Fibroblast of pulmonary artery (primary cell): Measurements from ENCODE around the gene IKZF2.
A peak's percentile ranks its signal among the peaks of the same experiment; 100 is the strongest.

ENCODE experiments used
- DNase-seq: peaks from one replicate; pipeline ENCODE4 v3.0.0-alpha.2; 2010; ENCODE audit warnings: low read depth
- H3K4me3 ChIP-seq: replicated peaks from 2 replicates; pipeline ENCODE4 v1.5.1; 2011; ENCODE audit warnings: low read depth, mild to moderate bottlenecking, control low read depth, low read length, moderate library complexity
- TF ChIP-seq, protein P1 (sequence below): IDR thresholded peaks from 2 replicates; pipeline ENCODE4 v1.5.1; 2011; ENCODE audit warnings: mild to moderate bottlenecking, control low read depth, low read length, inconsistent platforms; ENCODE audit errors: missing control alignments

The IKZF2 gene

DNA sequence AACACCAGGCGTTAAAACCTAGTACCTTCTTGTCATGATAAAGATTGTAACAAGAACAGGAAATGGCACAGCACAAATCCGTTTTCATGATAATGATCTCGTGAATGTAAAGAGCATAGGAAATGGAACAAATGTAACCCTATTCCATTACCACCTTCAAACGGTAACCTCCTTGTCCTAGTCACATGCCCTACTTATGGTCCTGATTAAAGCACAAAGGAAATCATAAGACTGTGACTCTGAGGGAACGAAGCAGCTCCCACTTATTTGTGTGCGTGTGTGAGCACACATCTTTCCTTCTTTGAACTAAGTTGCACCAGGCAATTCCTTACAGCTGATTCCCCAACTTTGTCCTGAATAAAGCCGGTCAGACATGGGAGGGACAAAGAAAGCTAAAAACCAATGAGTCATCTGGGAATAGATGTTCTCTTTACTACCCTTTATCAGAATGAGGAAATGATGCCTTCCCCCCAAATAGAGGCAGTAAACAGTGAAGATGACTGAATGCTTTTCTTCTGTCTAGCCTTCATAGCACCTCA, 192.6 kb downstream of the IKZF2 start:
- TF ChIP-seq, protein P1, sequence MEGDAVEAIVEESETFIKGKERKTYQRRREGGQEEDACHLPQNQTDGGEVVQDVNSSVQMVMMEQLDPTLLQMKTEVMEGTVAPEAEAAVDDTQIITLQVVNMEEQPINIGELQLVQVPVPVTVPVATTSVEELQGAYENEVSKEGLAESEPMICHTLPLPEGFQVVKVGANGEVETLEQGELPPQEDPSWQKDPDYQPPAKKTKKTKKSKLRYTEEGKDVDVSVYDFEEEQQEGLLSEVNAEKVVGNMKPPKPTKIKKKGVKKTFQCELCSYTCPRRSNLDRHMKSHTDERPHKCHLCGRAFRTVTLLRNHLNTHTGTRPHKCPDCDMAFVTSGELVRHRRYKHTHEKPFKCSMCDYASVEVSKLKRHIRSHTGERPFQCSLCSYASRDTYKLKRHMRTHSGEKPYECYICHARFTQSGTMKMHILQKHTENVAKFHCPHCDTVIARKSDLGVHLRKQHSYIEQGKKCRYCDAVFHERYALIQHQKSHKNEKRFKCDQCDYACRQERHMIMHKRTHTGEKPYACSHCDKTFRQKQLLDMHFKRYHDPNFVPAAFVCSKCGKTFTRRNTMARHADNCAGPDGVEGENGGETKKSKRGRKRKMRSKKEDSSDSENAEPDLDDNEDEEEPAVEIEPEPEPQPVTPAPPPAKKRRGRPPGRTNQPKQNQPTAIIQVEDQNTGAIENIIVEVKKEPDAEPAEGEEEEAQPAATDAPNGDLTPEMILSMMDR = no peak
- H3K4me3 ChIP-seq = no peak overlapping the region
- DNase-seq = peak; percentile 49

DNA sequence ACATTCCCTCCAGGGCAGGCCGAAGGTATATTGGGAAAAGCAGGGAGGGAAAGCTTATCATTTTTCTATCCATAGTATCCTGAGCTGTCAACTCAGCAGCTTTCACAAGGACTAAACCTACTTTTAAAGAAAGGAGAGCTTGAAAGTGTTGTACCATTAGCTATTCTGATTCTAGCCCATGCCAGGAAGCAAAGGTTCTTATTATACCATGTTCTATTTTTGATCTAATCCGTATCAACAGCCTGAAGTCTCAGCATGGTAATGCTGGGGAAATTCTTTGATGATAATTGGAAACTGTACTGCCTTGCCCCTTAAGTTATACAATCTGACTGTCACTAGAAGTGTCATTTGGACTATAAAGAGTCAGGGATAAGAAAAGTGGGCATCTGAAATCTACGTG, 193.3 kb downstream of the IKZF2 start:
- H3K4me3 ChIP-seq = no peak overlapping the region
- DNase-seq = no peak
- TF ChIP-seq, protein P1 = no peak

DNA sequence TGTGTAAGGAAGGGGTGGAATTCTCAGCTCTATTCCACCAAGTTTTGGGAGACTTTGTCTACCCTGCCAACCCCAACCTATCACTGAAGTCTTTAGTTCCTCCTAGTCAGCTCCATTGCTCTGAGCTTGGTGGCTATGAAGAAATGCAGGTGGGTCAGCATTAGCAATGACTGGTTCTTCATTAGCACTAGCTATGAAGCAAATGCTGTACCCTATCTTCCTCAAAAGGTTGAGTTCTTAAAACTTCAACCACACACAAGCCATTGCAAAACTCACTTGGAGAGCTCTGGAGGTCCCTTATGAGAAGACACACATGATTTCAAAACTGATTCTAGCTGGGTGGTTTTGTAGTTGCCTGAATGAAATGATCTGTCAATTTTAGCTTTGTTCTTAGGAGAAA, 193.8 kb downstream of the IKZF2 start:
- no peak overlapping the region for H3K4me3 ChIP-seq
- TF ChIP-seq, protein P1 = no peak
- no peak for DNase-seq

DNA sequence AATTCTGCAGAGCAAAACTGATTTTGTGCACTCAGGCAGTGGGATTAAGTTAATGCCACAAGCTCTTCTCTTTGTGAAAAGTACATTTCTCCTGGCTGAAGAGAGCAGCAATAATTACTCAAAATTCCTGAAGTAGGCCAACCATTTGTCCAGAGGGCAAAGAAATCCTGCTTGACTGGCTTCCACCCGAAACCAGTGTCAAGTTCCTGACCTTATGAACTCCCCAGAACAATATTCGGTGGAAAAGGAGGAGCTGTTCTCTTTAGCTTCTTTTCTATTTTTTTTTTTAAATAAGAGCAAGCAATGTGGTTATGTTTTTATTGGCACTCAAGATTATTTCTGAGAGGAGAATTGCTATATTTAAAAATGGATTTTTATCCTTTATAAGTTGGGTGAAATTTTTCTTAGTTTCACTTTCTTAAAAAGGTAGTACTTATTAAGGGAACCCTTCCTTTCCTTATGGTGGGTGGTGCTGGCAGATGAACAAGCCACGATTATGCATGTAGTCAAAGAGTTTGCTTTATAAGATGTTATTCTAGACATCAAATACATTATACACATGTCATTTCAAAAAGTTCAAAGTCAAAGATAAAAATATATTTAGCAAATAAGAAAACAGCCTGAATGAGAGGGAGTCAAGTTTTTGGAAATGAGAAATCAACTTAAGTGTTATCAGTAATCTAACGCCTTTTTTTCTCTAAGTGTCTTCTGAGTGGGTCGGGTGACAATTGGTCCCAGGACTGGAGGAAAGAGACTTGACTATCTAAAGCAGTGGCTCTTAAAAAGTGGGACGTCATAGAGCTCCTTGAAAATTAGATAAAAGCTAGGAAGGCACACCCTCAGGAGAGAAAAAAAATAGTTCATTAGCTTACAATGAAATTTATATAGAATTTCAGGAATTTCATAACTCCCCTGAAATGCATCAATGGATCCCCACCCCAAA, 194.5 kb downstream of the IKZF2 start:
- TF ChIP-seq, protein P1 = no peak
- no peak for DNase-seq
- no peak overlapping the region for H3K4me3 ChIP-seq

DNA sequence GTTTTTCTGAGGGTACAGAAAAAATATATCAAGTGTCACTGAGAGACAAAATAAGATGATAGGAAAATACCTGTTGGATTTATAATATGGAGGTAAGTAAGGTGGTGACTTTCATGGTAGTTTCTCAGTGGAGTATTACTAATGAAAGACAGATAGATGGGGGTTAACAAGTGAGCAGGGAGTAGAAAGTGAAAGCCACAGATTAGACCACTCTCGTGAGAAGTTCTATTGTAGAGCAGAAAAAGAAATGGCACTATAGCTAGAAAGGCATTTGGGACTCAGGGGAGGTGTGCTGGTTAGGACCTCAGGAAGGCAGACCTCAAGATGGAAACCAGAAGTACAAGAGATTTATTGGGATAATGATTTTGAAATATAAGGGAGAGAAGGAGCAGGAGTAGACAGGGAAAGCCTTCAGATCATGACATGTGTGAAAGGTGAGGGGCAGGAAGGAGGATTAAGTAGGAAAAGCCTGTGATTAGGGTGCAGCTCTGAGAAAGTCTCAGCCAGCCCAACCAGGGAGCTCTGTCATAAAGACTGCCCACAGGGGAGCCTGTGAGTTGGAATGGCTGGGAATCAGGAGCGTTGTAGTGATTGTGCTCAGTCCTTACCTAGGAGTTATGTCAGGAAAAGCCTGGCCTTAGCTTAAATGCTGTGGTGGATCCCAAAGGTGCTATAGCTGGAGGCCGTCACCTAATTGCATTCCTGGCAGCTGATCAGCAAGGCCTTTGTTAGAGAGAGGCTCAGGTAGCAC, 198.1 kb downstream of the IKZF2 start:
- H3K4me3 ChIP-seq = no peak overlapping the region
- no peak for DNase-seq
- TF ChIP-seq, protein P1 = no peak

DNA sequence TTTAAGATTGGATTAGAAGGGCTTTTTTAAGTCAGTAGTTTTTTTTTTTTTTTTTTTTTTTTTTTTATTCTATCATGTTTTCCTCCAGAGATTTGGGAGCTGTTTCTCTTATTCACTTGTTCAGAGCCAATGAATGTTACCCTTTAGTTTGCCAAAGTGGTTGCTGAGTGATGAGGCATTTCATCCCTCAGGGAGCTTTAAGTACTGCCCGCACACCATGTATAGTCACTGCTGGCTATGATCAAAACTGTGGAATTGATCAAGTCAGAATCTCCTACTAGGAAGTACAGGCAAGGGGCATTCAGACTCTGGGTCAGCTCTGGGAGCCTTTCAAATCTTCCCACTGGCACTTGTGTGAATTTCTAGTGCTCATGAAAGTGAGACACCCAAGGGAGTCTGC, 201.6 kb downstream of the IKZF2 start:
- H3K4me3 ChIP-seq = no peak overlapping the region
- DNase-seq = no peak
- TF ChIP-seq, protein P1 = no peak
